ENCODE results near the gene IMP4. TPM values are rescaled to one million over a fixed set of nuclear protein-coding genes. Genes with fewer than 3 reads are reported as not detected.

IMP4 gene
- total and polyA plus RNA-seq, 7 donors: 74.4 to 270 (median 118) TPM

DNA sequence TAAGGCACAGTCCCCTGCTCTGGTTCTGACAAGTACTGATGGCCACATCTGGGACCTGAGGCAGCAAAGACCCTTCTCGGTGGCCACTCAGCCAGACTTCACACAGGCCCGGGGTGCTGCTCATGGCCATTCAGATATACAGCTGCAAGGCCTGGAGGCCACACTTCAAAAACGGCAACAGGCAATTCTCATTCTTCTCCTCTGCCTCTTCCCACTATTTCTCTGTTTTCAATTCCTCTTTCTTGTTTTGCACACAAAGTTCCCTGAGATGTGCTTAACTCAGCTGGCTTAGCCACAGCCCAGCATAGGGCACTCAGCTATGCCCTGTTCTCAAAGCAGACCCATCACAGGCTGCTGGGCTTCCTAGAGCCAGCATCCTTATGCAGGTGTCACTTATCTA lies 43.0 kb downstream of the IMP4 start:
- no peak for ATAC-seq
- no peak for DNase-seq
- H3K27ac ChIP-seq: no peak overlapping the region

DNA sequence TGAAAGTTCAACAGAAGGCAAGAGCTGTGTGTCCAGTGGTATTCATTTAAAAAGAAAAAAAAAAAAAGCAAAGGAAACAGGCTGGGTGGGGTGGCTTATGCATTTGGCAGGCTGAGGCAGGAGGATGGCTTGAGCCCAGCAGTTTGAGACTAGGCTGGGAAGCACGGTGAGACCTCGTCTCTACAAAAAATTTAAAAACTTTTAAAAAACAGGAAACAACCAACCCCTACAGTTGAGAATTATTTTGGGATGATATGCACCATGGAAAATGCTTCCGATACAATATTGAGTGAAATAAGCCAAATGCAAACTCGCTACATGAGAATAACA lies 44.3 kb downstream of the IMP4 start:
- Histone ChIP-seq H3K36me3 (ENCODE audit: insufficient read depth in 1 of 2, low read depth in 1 of 2) (no peaks in the 10 kb centered on the region), H3K27ac (no peak overlapping the region), H3K27me3 (ENCODE audit: insufficient read depth in 3 of 3, low read length in 2 of 3) (no peaks in the 10 kb centered on the region), H3K4me1 (peaks cover 4% of the 10 kb centered on the region), H3K9me3 (no peaks in the 10 kb centered on the region), H3K4me3 (no peak overlapping the region)
- no peak for ATAC-seq
- TF ChIP-seq, protein P1, sequence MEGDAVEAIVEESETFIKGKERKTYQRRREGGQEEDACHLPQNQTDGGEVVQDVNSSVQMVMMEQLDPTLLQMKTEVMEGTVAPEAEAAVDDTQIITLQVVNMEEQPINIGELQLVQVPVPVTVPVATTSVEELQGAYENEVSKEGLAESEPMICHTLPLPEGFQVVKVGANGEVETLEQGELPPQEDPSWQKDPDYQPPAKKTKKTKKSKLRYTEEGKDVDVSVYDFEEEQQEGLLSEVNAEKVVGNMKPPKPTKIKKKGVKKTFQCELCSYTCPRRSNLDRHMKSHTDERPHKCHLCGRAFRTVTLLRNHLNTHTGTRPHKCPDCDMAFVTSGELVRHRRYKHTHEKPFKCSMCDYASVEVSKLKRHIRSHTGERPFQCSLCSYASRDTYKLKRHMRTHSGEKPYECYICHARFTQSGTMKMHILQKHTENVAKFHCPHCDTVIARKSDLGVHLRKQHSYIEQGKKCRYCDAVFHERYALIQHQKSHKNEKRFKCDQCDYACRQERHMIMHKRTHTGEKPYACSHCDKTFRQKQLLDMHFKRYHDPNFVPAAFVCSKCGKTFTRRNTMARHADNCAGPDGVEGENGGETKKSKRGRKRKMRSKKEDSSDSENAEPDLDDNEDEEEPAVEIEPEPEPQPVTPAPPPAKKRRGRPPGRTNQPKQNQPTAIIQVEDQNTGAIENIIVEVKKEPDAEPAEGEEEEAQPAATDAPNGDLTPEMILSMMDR (IDR thresholded peaks at IDR 0.05): no peak
- WGBS, 3 donors: 20 to 28% (median 23%) methylated on average over 4 of the region's 4 CpGs
- intact Hi-C loops (cut with DNase I): no loop called here
- peak; percentile 27 to 55 for DNase-seq

More for the DNA sequence above, 43.0 kb downstream of the IMP4 start:
- 85 to 94% (median 91%) methylated on average over 3 of the region's 3 CpGs for WGBS, 3 donors
- Histone ChIP-seq H3K36me3 (ENCODE audit: insufficient read depth in 1 of 2, low read depth in 1 of 2) (no peaks in the 10 kb centered on the region), H3K27me3 (ENCODE audit: insufficient read depth in 3 of 3, low read length in 2 of 3) (no peaks in the 10 kb centered on the region), H3K4me1 (peaks cover 4% of the 10 kb centered on the region), H3K9me3 (no peaks in the 10 kb centered on the region), H3K4me3 (no peak overlapping the region)
- TF ChIP-seq, protein P1 (IDR thresholded peaks at IDR 0.05): no peak
- intact Hi-C loops (cut with DNase I): no loop called here

DNA sequence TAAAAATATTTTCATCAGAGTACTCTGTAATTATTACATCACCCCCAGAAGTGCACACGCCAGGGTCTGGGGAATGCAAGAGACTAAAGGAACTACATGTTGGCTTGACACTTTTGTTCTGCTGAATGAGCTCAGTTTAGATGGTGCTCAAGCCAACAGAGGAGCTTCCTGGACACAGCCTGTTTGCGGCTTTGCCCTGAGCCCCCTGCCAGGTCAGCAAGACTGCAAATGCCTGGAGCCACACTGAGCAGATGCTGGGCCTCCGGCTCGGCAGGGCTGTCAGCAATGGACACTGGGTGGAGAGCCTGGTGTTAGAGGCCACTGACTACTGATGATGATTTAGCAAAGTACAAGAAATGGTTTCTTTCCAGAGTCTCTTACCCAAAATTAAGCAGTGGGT lies 45.1 kb downstream of the IMP4 start:
- Histone ChIP-seq H3K9me3 (no peaks in the 10 kb centered on the region), H3K27ac (no peak overlapping the region), H3K27me3 (ENCODE audit: insufficient read depth in 3 of 3, low read length in 2 of 3) (no peaks in the 10 kb centered on the region), H3K4me1 (peaks cover 7% of the 10 kb centered on the region), H3K36me3 (ENCODE audit: insufficient read depth in 1 of 2, low read depth in 1 of 2) (no peaks in the 10 kb centered on the region), H3K4me3 (no peak overlapping the region)
- 13 to 28% (median 14%) methylated on average over 4 of the region's 4 CpGs for WGBS, 3 donors
- ATAC-seq: no peak
- intact Hi-C loops (cut with DNase I): no loop called here
- DNase-seq: peak; percentile 39 to 55
- TF ChIP-seq, protein P1 (IDR thresholded peaks at IDR 0.05): no peak

DNA sequence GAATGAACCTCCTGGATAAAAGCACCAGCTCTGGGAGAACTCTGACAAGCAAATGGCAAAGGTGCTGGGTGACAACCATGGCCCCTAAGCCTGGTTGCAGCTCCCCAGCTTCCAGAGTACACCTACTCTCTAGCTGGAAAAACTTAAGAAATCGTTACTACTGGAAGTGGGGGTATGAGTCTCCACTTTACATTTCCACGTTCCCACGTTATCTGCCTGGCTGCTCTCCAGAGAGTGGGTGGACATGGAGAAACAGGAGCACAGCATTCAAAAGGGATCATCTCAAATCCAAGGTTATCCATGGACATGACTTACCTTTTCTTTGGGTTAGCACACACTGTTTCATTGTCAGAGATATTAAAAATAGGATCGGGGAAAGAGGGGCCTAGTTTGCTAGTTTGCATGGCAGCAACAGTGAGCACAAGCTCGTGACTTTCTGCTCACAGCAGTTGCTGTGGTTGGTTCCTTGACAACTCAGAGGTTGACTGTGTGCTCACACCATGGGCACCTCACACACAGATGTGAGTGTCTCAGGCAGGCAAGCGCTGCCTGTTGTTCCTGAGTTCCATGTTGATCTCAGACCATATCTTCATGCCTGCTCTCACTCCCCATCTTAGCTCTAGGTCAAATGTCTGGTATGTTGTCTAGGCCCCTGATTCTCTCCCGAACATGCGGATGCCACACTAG lies 45.7 kb downstream of the IMP4 start:
- no peak for DNase-seq
- intact Hi-C loops (cut with DNase I): no loop called here
- peaks cover 7% of the 10 kb centered on the region for H3K4me1 ChIP-seq
- H3K9me3 ChIP-seq: no peaks in the 10 kb centered on the region
- H3K36me3 ChIP-seq (ENCODE audit: insufficient read depth in 1 of 2, low read depth in 1 of 2): no peaks in the 10 kb centered on the region
- ATAC-seq: no peak
- no peaks in the 10 kb centered on the region for H3K27me3 ChIP-seq (ENCODE audit: insufficient read depth in 3 of 3, low read length in 2 of 3)
- H3K4me3 ChIP-seq: no peak overlapping the region
- H3K27ac ChIP-seq: no peak overlapping the region
- TF ChIP-seq, protein P1 (IDR thresholded peaks at IDR 0.05): no peak
- 72 to 83% (median 73%) methylated on average over 8 of the region's 8 CpGs for WGBS, 3 donors

DNA sequence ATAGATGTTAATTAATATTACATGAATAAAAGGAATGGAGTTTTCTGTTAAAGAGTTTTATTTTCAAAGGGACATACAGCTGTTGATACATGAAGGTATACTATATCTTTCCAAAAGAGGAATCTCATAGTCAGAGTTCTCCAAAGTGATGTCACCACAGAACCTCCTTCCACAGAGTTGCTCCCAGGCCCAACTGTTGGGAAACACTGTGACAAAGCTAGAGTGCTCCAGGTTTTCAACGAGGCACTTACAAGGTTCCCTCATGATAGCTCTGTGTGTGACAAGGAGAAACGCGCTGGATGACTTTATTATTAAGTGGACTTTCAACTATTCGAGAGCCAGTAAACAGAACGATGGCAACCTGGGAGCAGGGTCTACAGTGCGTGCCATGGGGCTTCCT lies 46.7 kb downstream of the IMP4 start:
- 92 to 96% (median 93%) methylated on average over 6 of the region's 6 CpGs for WGBS, 3 donors
- intact Hi-C loops (cut with DNase I): no loop called here
- no peak overlapping the region for H3K27ac ChIP-seq
- no peaks in the 10 kb centered on the region for H3K27me3 ChIP-seq (ENCODE audit: insufficient read depth in 3 of 3, low read length in 2 of 3)
- no peak for DNase-seq
- H3K36me3 ChIP-seq (ENCODE audit: insufficient read depth in 1 of 2, low read depth in 1 of 2): no peaks in the 10 kb centered on the region
- TF ChIP-seq, protein P1 (IDR thresholded peaks at IDR 0.05): no peak
- peaks cover 7% of the 10 kb centered on the region for H3K4me1 ChIP-seq
- no peak for ATAC-seq
- H3K9me3 ChIP-seq: no peaks in the 10 kb centered on the region
- H3K4me3 ChIP-seq: no peak overlapping the region
